ENCODE data around the gene MMP20. TPM values are rescaled to one million over a fixed set of nuclear protein-coding genes. Genes with fewer than 3 reads are reported as not detected.

Gene MMP20
- total and polyA plus RNA-seq, 2 of the 13 experiments (the other 11 are each of a cell fraction or from before 2014, with no cell fraction given), result 0.05 TPM; not detected in 1

DNA sequence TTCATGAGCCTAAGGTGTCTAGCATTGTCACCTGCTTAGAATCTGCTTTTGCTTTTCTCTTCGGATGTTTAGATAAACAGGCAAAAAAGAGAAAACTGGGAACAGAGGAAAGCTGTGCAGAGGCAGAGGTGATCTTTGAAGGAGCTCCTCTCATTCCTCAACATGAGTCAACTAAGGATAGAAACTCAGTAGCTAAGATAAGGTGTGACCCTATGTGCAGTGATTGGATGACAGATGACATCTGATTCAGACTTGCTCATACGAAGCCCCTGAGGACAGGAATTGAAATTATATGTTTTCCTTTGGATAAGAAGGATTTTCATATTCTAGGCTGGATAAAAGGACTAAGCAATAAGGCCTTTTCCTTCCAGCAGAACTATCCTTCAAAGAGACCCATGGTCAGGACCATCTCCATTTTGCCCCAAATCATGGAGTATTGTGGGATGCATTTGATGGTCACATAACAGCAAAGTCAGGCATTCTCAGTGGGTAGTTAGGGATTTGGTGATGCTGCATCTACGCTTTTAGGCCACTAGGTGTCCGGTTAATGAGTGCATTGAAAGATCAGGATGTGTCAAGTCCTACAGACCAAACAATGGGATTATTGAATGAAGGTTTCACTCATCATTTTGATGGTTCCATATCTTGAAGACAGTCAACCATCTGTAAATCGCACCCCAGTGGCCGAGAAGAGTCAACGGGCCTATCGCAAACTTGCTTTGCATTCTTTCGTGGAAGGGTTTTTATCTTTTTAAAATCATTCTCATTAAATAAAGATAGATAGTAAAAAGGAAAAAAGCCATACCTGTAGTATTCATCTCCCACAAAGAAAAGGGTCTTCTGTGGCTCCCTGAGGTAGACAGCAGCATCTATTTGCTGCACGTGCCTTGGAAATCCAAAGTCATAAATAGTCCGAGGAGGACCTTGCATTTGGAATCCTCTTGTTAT, 32.2 kb downstream of the MMP20 start (continued):
- no peak for TF ChIP-seq SIN3B (IDR thresholded peaks at IDR 0.05; ENCODE audit: low read length)
- no peak for TF ChIP-seq TGIF2 (CRISPR knock-in tag; IDR thresholded peaks at IDR 0.05)
- TF ChIP-seq KLF12 (CRISPR knock-in tag; IDR thresholded peaks at IDR 0.05; ENCODE audit: borderline replicate concordance), result no peak
- no peak for TF ChIP-seq SNAPC2 (CRISPR knock-in tag; IDR thresholded peaks at IDR 0.05)
- TF ChIP-seq ZNF737 (CRISPR knock-in tag; IDR thresholded peaks at IDR 0.05; ENCODE audit: borderline replicate concordance), result no peak
- TF ChIP-seq CEBPB (IDR thresholded peaks at IDR 0.05; ENCODE audit: borderline replicate concordance, low read depth, low read length), result no peak
- no peak for TF ChIP-seq ZFP1 (CRISPR knock-in tag; IDR thresholded peaks at IDR 0.05)
- TF ChIP-seq NFYC (CRISPR knock-in tag; IDR thresholded peaks at IDR 0.05), result no peak
- TF ChIP-seq, protein P1, sequence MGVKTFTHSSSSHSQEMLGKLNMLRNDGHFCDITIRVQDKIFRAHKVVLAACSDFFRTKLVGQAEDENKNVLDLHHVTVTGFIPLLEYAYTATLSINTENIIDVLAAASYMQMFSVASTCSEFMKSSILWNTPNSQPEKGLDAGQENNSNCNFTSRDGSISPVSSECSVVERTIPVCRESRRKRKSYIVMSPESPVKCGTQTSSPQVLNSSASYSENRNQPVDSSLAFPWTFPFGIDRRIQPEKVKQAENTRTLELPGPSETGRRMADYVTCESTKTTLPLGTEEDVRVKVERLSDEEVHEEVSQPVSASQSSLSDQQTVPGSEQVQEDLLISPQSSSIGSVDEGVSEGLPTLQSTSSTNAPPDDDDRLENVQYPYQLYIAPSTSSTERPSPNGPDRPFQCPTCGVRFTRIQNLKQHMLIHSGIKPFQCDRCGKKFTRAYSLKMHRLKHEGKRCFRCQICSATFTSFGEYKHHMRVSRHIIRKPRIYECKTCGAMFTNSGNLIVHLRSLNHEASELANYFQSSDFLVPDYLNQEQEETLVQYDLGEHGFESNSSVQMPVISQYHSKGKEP (CRISPR knock-in tag; IDR thresholded peaks at IDR 0.05), result no peak
- 0 out of 2 replicates have a peak, but pooled peaks have one; percentile 16 for TF ChIP-seq THAP11 (CRISPR knock-in tag; IDR thresholded peaks at IDR 0.05)
- no peak for TF ChIP-seq JARID2 (CRISPR knock-in tag; IDR thresholded peaks at IDR 0.05; ENCODE audit: insufficient replicate concordance)
- TF ChIP-seq, protein P2, sequence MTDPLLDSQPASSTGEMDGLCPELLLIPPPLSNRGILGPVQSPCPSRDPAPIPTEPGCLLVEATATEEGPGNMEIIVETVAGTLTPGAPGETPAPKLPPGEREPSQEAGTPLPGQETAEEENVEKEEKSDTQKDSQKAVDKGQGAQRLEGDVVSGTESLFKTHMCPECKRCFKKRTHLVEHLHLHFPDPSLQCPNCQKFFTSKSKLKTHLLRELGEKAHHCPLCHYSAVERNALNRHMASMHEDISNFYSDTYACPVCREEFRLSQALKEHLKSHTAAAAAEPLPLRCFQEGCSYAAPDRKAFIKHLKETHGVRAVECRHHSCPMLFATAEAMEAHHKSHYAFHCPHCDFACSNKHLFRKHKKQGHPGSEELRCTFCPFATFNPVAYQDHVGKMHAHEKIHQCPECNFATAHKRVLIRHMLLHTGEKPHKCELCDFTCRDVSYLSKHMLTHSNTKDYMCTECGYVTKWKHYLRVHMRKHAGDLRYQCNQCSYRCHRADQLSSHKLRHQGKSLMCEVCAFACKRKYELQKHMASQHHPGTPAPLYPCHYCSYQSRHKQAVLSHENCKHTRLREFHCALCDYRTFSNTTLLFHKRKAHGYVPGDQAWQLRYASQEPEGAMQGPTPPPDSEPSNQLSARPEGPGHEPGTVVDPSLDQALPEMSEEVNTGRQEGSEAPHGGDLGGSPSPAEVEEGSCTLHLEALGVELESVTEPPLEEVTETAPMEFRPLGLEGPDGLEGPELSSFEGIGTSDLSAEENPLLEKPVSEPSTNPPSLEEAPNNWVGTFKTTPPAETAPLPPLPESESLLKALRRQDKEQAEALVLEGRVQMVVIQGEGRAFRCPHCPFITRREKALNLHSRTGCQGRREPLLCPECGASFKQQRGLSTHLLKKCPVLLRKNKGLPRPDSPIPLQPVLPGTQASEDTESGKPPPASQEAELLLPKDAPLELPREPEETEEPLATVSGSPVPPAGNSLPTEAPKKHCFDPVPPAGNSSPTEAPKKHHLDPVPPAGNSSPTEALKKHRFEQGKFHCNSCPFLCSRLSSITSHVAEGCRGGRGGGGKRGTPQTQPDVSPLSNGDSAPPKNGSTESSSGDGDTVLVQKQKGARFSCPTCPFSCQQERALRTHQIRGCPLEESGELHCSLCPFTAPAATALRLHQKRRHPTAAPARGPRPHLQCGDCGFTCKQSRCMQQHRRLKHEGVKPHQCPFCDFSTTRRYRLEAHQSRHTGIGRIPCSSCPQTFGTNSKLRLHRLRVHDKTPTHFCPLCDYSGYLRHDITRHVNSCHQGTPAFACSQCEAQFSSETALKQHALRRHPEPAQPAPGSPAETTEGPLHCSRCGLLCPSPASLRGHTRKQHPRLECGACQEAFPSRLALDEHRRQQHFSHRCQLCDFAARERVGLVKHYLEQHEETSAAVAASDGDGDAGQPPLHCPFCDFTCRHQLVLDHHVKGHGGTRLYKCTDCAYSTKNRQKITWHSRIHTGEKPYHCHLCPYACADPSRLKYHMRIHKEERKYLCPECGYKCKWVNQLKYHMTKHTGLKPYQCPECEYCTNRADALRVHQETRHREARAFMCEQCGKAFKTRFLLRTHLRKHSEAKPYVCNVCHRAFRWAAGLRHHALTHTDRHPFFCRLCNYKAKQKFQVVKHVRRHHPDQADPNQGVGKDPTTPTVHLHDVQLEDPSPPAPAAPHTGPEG (CRISPR knock-in tag; IDR thresholded peaks at IDR 0.05), result no peak
- no peak for TF ChIP-seq CREM (IDR thresholded peaks at IDR 0.05)
- TF ChIP-seq CREM (CRISPR knock-in tag; IDR thresholded peaks at IDR 0.05), result no peak
- TF ChIP-seq KDM2A (CRISPR knock-in tag; IDR thresholded peaks at IDR 0.05; ENCODE audit: borderline replicate concordance, low read depth), result no peak
- TF ChIP-seq, protein P3, sequence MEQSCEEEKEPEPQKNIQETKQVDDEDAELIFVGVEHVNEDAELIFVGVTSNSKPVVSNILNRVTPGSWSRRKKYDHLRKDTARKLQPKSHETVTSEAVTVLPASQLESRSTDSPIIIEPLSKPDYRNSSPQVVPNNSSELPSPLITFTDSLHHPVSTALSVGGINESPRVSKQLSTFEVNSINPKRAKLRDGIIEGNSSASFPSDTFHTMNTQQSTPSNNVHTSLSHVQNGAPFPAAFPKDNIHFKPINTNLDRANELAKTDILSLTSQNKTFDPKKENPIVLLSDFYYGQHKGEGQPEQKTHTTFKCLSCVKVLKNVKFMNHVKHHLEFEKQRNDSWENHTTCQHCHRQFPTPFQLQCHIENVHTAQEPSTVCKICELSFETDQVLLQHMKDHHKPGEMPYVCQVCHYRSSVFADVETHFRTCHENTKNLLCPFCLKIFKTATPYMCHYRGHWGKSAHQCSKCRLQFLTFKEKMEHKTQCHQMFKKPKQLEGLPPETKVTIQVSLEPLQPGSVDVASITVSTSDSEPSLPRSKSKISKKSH (CRISPR knock-in tag; IDR thresholded peaks at IDR 0.05; ENCODE audit: borderline replicate concordance), result no peak
- no peak for TF ChIP-seq SALL2 (CRISPR knock-in tag; IDR thresholded peaks at IDR 0.05)
- TF ChIP-seq HNF4G (IDR thresholded peaks at IDR 0.05; ENCODE audit: borderline replicate concordance, low read depth, low read length), result no peak
- TF ChIP-seq HNF4G (CRISPR knock-in tag; IDR thresholded peaks at IDR 0.05; ENCODE audit: borderline replicate concordance, low read depth), result no peak
- no peak for TF ChIP-seq ZNF543 (CRISPR knock-in tag; IDR thresholded peaks at IDR 0.05)

All from HepG2 (cell line).